HFF-Myc (cell line): ENCODE data around the gene C6orf47.

Source experiments
- DNase-seq: peaks from one replicate; pipeline ENCODE4 v3.0.0-alpha.2; 2011; ENCODE audit warnings: low read depth; ENCODE audit errors: extremely low read depth
- H3K4me3 ChIP-seq: replicated peaks from 2 replicates; pipeline ENCODE4 v1.5.1; 2011; ENCODE audit warnings: low read depth, mild to moderate bottlenecking, control low read depth, low read length
- TF ChIP-seq, protein P1 (sequence below): IDR thresholded peaks from 2 replicates; pipeline ENCODE4 v1.5.1; 2012; ENCODE audit warnings: mild to moderate bottlenecking, low read depth, low read length, control low read depth; ENCODE audit errors: missing control alignments

C6orf47 gene

DNA sequence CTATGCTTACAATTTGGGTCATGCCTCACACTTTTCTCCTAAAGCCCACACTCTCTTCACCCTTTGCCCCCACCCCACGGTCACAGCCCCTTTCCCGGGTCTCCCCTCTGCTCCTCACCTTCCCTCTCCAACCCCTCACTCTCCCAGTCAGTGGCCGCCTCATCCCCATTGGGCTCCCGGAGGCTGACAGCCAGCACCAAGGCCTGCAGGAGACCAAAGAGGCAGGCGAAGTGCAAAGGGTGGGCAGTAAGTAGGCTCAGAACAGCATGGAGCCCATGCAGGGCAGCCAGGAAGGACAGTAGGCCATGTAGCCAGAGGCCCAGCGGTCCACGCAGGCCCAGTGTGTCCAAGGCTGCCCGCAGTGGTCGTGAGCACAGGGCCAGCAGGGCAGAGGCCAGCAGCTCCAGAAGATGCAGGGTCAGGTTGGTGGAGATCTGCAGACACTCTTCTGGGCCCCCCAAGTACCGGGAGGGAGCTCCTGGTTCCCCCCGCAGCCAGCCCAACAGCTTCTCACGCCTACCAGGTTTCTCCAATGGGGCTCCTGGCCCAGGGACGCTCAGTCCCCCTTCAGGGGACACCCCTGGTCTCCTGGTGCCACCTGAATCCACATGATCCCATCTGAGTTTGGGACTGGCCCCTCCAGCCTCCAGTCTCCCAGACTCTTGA is 1.5 kb downstream of the C6orf47 start:
- no peak for DNase-seq
- TF ChIP-seq, protein P1, sequence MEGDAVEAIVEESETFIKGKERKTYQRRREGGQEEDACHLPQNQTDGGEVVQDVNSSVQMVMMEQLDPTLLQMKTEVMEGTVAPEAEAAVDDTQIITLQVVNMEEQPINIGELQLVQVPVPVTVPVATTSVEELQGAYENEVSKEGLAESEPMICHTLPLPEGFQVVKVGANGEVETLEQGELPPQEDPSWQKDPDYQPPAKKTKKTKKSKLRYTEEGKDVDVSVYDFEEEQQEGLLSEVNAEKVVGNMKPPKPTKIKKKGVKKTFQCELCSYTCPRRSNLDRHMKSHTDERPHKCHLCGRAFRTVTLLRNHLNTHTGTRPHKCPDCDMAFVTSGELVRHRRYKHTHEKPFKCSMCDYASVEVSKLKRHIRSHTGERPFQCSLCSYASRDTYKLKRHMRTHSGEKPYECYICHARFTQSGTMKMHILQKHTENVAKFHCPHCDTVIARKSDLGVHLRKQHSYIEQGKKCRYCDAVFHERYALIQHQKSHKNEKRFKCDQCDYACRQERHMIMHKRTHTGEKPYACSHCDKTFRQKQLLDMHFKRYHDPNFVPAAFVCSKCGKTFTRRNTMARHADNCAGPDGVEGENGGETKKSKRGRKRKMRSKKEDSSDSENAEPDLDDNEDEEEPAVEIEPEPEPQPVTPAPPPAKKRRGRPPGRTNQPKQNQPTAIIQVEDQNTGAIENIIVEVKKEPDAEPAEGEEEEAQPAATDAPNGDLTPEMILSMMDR, result no peak
- peak overlapping the region; percentile 71 for H3K4me3 ChIP-seq

DNA sequence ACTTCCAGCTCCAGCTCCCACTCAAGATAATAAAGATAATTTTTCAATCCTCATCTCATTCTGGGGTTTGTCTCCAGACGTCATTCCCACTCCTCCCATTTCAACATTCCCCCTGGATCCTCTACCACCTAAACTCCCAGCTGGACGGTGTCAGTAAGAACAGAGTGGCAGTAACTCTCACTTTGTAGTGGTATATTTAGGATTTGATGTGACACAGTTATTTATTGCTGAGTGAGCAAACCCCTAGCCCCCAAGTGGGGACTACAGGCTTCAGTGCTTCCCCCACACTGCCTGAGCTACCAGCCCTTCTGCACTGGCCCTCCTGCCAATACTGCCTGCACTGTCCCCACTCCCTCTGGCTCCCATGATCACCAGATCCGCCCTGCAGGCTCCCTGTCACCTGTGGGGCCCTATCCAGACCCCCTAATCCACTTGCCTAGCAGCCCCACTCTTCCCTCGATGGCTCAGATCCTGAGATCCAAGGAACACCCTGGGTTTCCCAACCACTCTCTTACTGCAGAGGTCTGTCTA is 2.4 kb downstream of the C6orf47 start:
- TF ChIP-seq, protein P1, result no peak
- DNase-seq, result no peak
- no peak overlapping the region for H3K4me3 ChIP-seq

DNA sequence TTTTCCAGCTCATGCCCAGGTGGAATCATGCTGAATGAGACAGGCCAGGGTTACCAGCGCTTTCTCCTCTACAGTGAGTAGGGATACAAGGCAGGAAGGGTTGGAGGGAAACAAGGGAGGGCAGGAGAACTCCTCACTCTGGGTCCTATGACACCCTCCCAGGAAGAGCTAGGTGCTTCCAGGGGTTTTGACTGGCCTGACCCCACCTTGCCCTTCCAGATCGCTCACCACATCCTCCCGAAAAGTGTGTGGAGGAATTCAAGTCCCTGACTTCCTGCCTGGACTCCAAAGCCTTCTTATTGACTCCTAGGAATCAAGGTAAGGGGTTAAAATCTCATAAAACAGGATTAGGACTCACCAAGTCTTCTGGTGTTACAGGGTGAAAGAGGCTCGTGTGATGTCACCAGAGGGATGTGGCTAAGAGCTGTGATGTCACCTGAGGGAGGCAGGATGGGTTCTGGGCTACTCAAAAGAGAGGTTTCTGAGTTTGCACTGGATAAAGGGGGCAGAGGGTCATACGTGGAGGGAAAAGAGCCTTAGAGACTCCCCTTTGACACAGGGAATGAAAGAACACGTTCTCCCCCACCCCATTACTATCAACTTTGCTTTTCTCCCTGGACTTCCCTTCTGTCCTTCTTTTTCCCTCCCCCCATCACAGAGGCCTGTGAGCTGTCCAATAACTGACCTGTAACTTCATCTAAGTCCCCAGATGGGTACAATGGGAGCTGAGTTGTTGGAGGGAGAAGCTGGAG is 3.0 kb downstream of the C6orf47 start:
- TF ChIP-seq, protein P1, result no peak
- H3K4me3 ChIP-seq, result no peak overlapping the region
- DNase-seq, result no peak

DNA sequence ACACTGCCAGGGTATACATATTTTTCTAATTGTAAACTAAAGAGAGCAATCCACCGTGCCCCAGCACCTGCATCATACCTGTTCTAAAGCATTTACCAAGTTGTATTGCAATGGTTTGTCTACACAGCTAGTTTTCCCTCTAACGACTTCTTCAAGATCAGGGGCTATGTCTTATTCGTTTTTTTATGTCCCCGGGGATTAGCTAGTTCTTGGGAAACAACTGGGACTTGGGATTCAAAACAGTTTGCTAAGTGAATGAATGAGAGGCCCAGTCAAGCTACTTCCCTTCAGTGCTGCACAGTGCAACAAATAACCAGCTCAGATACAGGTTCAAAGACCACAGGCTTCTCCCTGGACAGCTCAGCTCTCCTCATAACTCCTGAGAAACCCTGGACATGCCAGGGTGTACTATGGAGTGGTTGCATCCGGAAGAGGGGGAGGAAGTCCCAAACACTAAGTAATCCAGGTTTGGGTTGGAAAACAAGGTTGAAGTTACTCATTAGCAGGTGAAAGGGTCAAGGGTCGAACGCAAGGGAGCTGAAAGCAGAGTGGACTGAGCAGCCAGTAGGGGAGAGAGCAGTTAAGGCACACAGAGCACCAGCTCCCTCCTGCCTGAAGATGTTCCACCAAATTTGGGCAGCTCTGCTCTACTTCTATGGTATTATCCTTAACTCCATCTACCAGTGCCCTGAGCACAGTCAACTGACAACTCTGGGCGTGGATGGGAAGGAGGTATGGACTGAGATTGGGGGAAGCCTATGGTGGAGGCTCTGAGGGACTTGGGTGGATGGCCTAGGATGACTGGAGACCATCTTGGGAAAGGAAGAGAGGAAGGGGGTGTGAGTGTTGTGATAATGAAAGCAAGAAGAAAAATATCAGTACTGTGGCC is 5.0 kb downstream of the C6orf47 start, which contains the start of gene APOM:
APOM (plus strand) TSS at position 546 of the 889 bp plus-strand sequence; CDS start at position 619, 73 bp downstream.
- TF ChIP-seq, protein P1, result no peak
- no peak within 1 kb of the TSS for H3K4me3 ChIP-seq
- no peak for DNase-seq

DNA sequence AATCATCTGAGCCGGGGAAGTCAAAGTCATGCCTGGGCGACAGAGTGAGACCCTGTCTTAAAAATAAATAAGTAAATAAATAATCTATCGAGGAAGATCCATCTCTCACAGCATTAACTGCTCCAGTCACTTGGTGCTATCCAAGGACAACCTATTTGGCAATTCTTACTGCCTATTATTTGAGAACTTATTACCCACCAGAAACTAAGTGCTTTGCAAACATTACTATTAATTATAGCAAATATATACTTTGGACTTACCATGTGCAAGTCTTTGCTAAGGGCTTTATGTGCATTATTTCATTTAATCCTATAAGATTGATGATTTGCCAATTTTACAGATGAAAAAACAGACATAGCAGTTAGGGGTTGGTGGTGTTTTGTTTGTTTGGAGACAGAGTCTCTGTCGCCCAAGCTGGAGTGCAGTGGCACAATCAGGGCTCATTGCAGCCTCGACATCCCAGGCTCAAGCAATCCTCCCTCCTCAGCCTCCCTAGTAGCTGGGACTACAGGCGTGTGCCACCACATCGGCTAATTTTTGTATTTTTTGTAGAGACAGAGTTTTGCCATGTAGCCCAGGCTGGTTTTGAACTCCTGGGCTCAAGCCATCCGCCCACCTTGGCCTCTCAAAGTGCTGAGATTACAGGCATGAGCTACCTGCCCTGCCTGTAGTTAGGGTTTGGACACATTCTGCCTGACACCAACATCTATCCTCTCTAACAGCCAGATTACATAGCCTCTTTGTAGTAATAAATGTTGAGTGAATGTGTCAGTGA is 5.8 kb downstream of the C6orf47 start:
- no peak for DNase-seq
- H3K4me3 ChIP-seq, result no peak overlapping the region
- TF ChIP-seq, protein P1, result no peak
